ENCODE results near the gene VMAC.
A peak's percentile ranks its signal among the peaks of the same experiment; 100 is the strongest.

The VMAC gene

GRCh38 chr19:5893296-5893903 is 11.3 kb upstream of the VMAC start:
- H3K4me3 Mint-ChIP-seq: no peak overlapping the region
- peaks cover 14% of the 10 kb centered on the region for H3K4me1 Mint-ChIP-seq (ENCODE audit: low read depth)
- no peaks in the 10 kb centered on the region for H3K9me3 Mint-ChIP-seq
- peaks cover 44% of the 10 kb centered on the region for H3K36me3 Mint-ChIP-seq (ENCODE audit: low read depth)
- H3K27ac Mint-ChIP-seq: no peak overlapping the region
- peaks cover 38% of the 10 kb centered on the region for H3K27me3 Mint-ChIP-seq
- intact Hi-C loops (cut with micrococcal nuclease): loop anchor here (2.0 kb wide), 1 partner anchor 89 kb away; the partner anchor contains the start of gene NRTN

- peaks cover 14% of the 10 kb centered on the region for H3K4me1 Mint-ChIP-seq (ENCODE audit: low read depth)
- intact Hi-C loops (cut with micrococcal nuclease): loop anchor here (2.0 kb wide), 1 partner anchor 89 kb away; the partner anchor contains the start of gene NRTN
Observed at GRCh38 chr19:5893907-5894703, 10.6 kb upstream of the VMAC start.

DNA sequence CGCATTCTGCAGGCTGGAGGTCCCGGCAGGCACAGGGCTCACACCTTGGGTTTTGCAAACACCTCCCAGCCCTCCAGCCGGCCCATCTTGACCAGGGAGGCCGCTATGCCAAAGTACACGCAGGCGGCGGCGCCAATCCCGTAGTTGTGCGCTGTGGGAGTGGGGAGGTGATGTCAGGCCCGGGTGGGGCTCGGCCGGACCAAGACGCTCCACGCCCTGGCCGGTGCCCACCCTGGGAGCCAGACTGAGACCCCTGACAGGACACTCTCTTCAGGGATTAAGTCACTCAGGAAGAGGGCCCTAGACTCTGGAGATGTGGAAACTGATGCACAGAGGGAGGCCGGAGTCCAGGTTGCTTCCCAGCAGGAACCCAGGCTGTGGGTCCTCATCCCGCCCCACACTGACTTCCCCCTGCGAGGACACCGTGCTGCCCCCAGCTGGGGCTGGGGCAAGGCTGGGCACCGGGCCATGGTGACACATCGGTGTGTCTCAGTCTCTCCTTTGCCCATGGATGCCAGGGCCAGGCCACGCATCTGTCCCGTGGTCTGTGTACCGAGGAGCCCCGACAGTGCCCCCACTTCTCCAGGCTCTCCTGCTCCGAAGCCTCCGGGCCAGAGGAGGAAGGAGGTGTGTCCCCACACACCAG is 9.8 kb upstream of the VMAC start:
- H3K4me3 Mint-ChIP-seq: no peak overlapping the region
- peaks cover 47% of the 10 kb centered on the region for H3K36me3 Mint-ChIP-seq (ENCODE audit: low read depth)
- H3K27ac Mint-ChIP-seq: no peak overlapping the region
- intact Hi-C loops (cut with micrococcal nuclease): no loop called here
- H3K9me3 Mint-ChIP-seq: no peaks in the 10 kb centered on the region
- peaks cover 14% of the 10 kb centered on the region for H3K4me1 Mint-ChIP-seq (ENCODE audit: low read depth)
- H3K27me3 Mint-ChIP-seq: peaks cover 28% of the 10 kb centered on the region

More at GRCh38 chr19:5893907-5894703, 10.6 kb upstream of the VMAC start:
- Mint-ChIP-seq H3K27ac (no peak overlapping the region), H3K4me3 (no peak overlapping the region), H3K27me3 (peaks cover 33% of the 10 kb centered on the region), H3K9me3 (no peaks in the 10 kb centered on the region), H3K36me3 (ENCODE audit: low read depth) (peaks cover 44% of the 10 kb centered on the region)

DNA sequence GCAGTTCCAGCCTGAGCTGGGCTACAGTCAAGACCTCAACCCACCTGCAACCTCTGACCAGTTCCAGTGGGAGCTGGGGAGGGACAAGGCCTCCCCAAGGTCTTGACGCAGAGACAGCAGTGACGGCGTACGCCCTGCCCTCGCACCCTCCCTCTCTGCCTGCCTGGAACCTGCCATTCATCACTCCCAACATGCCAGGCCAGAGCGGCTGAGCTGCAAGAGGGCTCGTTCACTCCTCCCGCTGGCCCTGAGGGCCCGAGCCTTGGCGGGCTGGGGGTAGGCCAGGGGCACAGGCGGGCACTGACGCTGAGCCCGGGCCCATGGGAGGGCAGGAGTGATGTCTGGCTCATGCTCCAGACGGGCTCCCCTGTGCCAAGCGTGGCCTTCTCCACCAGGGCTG is 9.3 kb upstream of the VMAC start:
- no peak overlapping the region for H3K27ac Mint-ChIP-seq
- H3K9me3 Mint-ChIP-seq: no peaks in the 10 kb centered on the region
- H3K27me3 Mint-ChIP-seq: peaks cover 25% of the 10 kb centered on the region
- peaks cover 53% of the 10 kb centered on the region for H3K36me3 Mint-ChIP-seq (ENCODE audit: low read depth)
- no peak overlapping the region for H3K4me3 Mint-ChIP-seq
- peaks cover 14% of the 10 kb centered on the region for H3K4me1 Mint-ChIP-seq (ENCODE audit: low read depth)
- intact Hi-C loops (cut with micrococcal nuclease): no loop called here

- Mint-ChIP-seq H3K4me3 (no peak overlapping the region), H3K27ac (no peak overlapping the region), H3K36me3 (ENCODE audit: low read depth) (peaks cover 56% of the 10 kb centered on the region), H3K27me3 (peaks cover 21% of the 10 kb centered on the region), H3K9me3 (no peaks in the 10 kb centered on the region), H3K4me1 (ENCODE audit: low read depth) (peaks cover 14% of the 10 kb centered on the region)
- intact Hi-C loops (cut with micrococcal nuclease): no loop called here
Observed at GRCh38 chr19:5895890-5896289, 8.8 kb upstream of the VMAC start.

GRCh38 chr19:5896365-5897076 is 8.2 kb upstream of the VMAC start:
- Mint-ChIP-seq H3K4me1 (ENCODE audit: low read depth) (peaks cover 18% of the 10 kb centered on the region), H3K27me3 (peaks cover 16% of the 10 kb centered on the region), H3K4me3 (no peak overlapping the region), H3K27ac (no peak overlapping the region), H3K36me3 (ENCODE audit: low read depth) (peaks cover 63% of the 10 kb centered on the region), H3K9me3 (no peaks in the 10 kb centered on the region)
- intact Hi-C loops (cut with micrococcal nuclease): no loop called here

GRCh38 chr19:5897189-5897969 is 7.3 kb upstream of the VMAC start:
- Mint-ChIP-seq H3K4me3 (no peak overlapping the region), H3K27me3 (peaks cover 8% of the 10 kb centered on the region), H3K27ac (no peak overlapping the region), H3K36me3 (ENCODE audit: low read depth) (peaks cover 63% of the 10 kb centered on the region), H3K4me1 (ENCODE audit: low read depth) (peaks cover 20% of the 10 kb centered on the region), H3K9me3 (no peaks in the 10 kb centered on the region)
- intact Hi-C loops (cut with micrococcal nuclease): no loop called here

DNA sequence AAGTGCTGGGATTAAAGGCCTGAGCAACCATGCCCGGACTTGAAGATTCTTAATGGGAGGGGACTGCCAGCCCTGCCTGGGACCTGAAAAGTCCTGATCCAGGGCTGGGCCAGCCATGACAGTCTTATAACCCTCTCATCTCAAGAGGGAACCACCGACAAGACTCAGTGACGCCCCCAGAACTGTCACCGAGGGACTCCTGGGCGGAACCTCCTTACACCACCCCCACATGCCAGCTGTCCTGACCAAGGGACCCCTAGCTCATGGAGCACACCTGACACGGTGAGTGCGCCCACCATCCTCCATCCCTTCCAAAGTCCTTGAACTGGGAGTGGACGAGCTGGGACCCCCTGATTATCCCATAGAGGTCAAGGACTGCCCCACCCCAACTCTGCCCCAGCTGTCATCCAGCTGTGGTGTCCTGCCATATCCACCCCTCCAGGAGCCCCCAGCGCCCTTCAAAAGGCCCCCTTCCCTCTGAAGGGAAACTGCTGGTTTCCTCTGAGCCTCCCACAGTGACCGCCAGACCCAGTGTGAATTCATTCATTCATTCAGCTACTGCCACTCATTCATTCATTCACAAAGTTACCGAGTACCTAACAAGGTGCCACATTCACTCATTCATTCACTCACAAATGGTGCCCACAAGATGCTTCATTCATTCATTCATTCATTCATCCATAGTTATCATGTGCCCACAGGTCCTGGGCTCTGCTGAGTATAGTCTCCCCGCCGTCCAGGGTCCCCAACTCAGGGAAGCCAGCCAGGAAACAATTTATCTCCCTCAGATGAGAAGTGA is 4.7 kb upstream of the VMAC start:
- Mint-ChIP-seq H3K4me1 (ENCODE audit: low read depth) (peaks cover 32% of the 10 kb centered on the region), H3K27ac (no peak overlapping the region), H3K27me3 (no peaks in the 10 kb centered on the region), H3K36me3 (ENCODE audit: low read depth) (peaks cover 66% of the 10 kb centered on the region), H3K4me3 (no peak overlapping the region), H3K9me3 (no peaks in the 10 kb centered on the region)
- intact Hi-C loops (cut with micrococcal nuclease): loop anchor here (5.0 kb wide), 1 partner anchor 212 kb away; the partner anchor contains the start of gene RFX2

GRCh38 chr19:5900976-5901375 is 3.7 kb upstream of the VMAC start:
- intact Hi-C loops (cut with micrococcal nuclease): loop anchor here (5.0 kb wide), 1 partner anchor 211 kb away; the partner anchor contains the start of gene RFX2
- Mint-ChIP-seq H3K4me3 (no peak overlapping the region), H3K4me1 (ENCODE audit: low read depth) (peaks cover 32% of the 10 kb centered on the region), H3K27ac (no peak overlapping the region), H3K36me3 (ENCODE audit: low read depth) (peaks cover 55% of the 10 kb centered on the region), H3K9me3 (no peaks in the 10 kb centered on the region), H3K27me3 (no peaks in the 10 kb centered on the region)

- Mint-ChIP-seq H3K36me3 (ENCODE audit: low read depth) (peaks cover 44% of the 10 kb centered on the region), H3K9me3 (no peaks in the 10 kb centered on the region), H3K27me3 (no peaks in the 10 kb centered on the region), H3K4me1 (ENCODE audit: low read depth) (peaks cover 37% of the 10 kb centered on the region), H3K27ac (peak overlapping the region; percentile 98), H3K4me3 (peak overlapping the region; percentile 95)
- intact Hi-C loops (cut with micrococcal nuclease): loop anchor here (1.0 to 5.0 kb wide), 2 partner anchors 75 to 209 kb away; partner anchors contain the start of genes RANBP3 and RFX2
Observed at GRCh38 chr19:5903056-5903623, 1.5 kb upstream of the VMAC start.

DNA sequence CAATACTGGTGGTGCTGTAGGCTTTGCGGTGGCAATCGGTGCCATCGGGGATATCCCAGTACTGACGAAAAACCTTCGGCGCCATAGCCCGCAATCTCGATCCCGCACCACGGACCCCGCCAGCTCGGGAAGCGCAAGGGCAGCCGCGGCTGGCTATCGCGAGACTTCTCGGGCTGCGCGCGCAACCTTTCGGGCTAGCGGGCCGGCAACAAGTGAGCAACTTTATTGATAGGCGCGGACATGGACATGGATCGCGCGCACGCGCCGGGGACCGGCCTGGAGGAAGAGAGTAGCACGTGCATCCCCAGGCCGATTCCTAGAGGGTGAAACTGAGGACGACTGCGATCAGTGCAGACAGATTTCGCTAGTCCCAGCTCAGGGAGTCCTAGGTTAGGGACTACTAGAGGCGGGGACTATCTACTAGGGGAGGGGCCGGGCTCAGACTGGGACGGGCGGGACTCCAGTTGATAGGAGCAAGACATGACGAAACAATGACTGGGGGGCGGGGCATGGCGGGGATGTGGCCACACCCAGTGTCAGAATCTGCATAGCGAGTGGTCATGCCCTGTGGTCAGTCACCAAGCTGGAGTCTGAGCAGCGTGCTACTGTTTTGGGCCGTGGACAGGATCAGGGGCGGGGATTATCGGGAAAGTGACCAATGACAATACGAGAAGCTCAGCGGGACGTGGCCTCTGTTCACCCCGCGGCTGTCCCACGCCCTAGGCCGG is 884 bp upstream of the VMAC start, which contains the start of gene NDUFA11:
Gene NDUFA11 (minus strand): TSS at position 167 of the 728 bp plus-strand sequence. CDS start 82 bp downstream, at position 85.
- peak within 1 kb of the TSS; percentile 95 for H3K4me3 Mint-ChIP-seq
- intact Hi-C loops (cut with micrococcal nuclease): loop anchor here (1.0 to 5.0 kb wide), 4 partner anchors 75 to 209 kb away; partner anchors contain the start of genes CATSPERD, LONP1, RANBP3 and RFX2
- H3K36me3 Mint-ChIP-seq (ENCODE audit: low read depth): peaks cover 43% of the 10 kb centered on the region
- no peaks in the 10 kb centered on the region for H3K9me3 Mint-ChIP-seq
- peaks cover 35% of the 10 kb centered on the region for H3K4me1 Mint-ChIP-seq (ENCODE audit: low read depth)
- H3K27me3 Mint-ChIP-seq: no peaks in the 10 kb centered on the region
- H3K27ac Mint-ChIP-seq: peak within 1 kb of the TSS; percentile 98

All from dendritic cell treated with granulocyte-macrophage colony-stimulating factor and Interleukin-4, amounts not matched to agents 40 ng/mL and 50 ng/mL, for 4 days (primary cell).